GM18858 (cell line): Measurements from ENCODE around the gene CH25H.
"Not testable (repeated sequence)": the region's sequence is repeated elsewhere in the genome, so short reads cannot be mapped to it uniquely, and the experiment has no call there.

Source experiments
- ATAC-seq: cut with Tn5 transposase; IDR thresholded peaks from one replicate; pipeline ENCODE4 v1.9.1; 2021; ENCODE audit not compliant: unreplicated experiment

The CH25H gene, protein sequence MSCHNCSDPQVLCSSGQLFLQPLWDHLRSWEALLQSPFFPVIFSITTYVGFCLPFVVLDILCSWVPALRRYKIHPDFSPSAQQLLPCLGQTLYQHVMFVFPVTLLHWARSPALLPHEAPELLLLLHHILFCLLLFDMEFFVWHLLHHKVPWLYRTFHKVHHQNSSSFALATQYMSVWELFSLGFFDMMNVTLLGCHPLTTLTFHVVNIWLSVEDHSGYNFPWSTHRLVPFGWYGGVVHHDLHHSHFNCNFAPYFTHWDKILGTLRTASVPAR

GRCh38 chr10:89207181-89207800 lies at the start of gene CH25H:
Gene CH25H (minus strand): TSS chr10:89207317. CDS start chr10:89207292, 25 bp downstream.
- no peak for ATAC-seq

- no peak for ATAC-seq
These were observed 49.2 kb upstream of the CH25H start for GRCh38 chr10:89256340-89256739.

DNA sequence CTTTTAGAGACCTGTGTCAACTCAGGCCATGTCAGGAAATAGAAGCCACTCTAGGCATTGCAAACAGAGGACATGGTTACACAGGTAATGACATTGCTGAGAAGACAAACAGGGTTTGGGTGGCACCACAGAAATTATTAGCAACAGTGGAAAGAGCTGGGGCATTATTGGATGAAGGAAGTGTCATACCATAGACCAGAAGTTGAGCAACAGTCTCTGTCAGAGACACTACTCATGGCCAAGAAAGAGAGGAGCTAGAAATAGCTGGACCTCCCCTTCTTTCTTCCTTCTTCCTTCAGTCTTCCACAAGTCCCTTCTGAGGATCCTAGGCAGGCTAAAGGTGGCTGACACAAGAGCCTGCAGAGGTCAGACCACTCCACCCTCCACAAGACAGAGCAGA lies 48.7 kb upstream of the CH25H start:
- no peak for ATAC-seq

GRCh38 chr10:89255091-89255579 lies 48.0 kb upstream of the CH25H start:
- not testable (repeated sequence) for ATAC-seq

DNA sequence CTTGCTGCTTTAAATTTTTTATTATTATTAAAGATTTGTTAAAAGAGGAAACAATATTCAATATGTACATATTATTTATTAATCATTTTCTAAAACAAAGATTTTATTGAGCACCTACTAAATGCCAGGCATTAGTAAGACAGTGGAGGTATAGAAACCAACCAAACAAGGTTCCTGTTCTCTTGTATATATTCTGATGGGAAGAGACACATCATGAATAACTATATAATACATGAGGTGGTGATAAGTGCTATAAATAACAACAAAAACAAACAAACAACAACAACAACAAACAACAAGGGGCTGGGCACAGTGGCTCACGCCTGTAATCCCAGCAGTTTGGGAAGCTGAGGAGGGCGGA lies 45.1 kb upstream of the CH25H start:
- ATAC-seq = no peak

DNA sequence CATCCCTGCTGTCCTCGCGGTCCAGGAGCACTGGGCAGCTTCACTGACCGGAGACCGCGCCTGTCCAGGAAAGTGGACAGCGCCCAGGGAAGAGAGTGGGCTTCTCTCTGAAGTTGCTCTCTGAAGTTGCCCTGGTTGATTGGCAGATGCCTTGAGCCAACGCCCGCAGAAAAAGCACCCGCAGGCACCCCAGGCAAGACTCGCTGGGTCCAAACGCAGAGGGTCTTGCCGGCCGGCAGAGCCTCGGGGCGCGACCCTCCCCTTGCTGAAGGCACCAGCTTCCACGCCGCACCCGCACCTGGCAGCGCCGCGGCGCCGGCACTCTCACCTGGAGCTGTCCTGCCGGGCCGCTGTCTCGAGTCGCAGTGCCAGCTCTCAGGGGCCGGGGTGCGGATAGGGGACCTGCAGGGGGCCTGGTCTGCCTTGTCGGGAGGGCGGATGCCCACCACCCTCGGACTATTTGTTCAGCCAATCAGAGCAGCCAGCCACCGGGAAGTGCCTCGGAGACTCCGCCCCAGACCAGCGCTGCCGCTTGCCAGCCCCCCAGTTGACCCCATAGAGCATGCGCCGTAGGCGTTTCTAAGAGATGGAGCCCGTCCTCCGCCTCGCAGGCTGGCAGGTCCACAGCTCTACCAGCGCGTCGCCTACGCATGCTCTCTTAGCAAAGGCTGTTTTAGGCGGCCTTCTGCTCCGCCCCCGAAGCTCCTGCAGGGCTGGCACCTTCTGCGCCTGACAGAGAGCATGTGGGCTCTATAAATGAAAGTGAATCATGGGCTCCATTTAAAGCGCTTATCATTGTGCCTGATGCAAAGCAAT lies 44.5 kb upstream of the CH25H start, which contains the start of gene LIPA:
LIPA (minus strand) TSS at position 367 of the 816 bp plus-strand sequence. CDS start 4,127 bp downstream, outside the sequence.
- ATAC-seq = peak; percentile 79

DNA sequence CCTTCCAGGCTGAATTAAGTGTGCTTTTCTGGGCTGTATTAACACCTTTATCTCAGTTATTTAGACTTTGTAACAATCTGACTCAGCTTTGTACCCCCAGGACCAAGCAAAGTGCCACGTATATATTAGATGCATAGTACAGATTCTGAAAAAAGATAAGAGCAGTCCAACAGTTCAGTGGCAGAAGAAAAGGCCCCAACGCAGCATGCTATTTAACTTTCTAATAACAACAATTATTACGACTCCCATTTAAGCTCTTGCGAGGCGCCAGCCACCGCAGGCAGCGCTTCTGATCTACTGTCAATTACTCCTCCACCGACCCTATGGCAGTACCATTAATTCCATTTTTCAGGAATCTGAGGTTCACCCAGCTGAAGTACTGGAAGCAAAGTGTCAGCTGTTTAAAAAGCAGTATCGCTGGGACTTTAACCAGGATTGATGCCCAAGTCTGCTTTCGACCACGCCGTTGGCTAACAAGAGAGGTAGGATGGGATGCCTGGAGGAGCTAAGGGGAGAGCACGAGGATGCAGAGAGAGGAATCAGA lies 43.8 kb upstream of the CH25H start:
- ATAC-seq = no peak

DNA sequence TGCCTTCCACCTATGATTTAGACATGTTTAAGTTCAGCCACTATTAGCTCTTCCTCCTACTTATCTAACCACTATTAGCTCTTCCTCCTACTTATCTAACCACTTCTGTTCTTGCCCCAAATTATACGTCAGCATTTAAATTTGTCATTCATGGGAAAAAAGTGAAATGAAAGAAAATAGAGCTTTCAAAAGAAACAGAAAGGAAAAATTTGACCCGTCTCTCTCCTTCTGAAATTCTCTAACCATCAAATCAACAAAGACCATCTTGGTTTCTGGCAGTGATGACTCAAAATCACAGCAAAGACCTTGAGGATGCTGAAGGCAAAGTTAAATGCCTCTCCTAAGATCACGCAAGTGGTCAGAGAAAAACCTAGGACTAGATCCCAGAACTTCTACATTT lies 41.9 kb upstream of the CH25H start:
- no peak for ATAC-seq

- not testable (repeated sequence) for ATAC-seq
These were observed 40.5 kb upstream of the CH25H start for GRCh38 chr10:89247623-89248022.

DNA sequence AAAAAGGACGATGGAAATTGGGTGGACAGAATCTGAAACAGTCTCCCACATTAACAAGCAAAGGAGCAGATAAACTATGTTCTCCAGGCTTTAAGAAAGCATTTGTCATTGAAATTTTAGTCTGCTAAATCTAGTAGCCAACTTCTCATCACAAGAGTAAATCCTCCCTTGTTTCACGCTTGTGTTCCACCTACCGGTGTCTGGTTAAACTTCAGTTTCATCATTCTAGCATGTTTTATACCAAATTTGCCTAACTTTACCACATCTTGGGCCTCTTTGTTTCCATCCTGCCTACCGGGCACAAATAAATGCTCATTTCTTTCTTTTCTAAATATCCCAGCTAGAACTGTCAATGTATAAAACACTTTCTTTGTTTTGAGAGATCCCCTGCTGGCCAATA lies 38.7 kb upstream of the CH25H start:
- peak; percentile 42 for ATAC-seq

- ATAC-seq = no peak
These were observed 35.9 kb upstream of the CH25H start for GRCh38 chr10:89242840-89243568.

DNA sequence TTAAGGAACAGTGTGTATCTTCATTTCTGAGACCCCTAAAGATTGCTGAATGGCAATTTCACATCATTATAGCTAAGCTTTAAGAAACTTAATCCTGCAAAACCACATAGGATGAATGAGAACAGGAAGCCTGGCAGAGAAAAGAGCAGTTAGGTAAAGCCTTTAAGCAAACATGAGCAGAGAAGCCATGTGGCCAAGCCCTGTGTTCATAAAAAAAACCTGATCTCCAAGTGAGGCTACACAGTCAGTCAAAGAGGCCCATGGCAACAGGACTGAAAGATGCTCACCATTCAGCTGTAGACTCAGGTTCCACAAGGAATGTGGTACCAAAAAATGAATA lies 35.2 kb upstream of the CH25H start:
- no peak for ATAC-seq

DNA sequence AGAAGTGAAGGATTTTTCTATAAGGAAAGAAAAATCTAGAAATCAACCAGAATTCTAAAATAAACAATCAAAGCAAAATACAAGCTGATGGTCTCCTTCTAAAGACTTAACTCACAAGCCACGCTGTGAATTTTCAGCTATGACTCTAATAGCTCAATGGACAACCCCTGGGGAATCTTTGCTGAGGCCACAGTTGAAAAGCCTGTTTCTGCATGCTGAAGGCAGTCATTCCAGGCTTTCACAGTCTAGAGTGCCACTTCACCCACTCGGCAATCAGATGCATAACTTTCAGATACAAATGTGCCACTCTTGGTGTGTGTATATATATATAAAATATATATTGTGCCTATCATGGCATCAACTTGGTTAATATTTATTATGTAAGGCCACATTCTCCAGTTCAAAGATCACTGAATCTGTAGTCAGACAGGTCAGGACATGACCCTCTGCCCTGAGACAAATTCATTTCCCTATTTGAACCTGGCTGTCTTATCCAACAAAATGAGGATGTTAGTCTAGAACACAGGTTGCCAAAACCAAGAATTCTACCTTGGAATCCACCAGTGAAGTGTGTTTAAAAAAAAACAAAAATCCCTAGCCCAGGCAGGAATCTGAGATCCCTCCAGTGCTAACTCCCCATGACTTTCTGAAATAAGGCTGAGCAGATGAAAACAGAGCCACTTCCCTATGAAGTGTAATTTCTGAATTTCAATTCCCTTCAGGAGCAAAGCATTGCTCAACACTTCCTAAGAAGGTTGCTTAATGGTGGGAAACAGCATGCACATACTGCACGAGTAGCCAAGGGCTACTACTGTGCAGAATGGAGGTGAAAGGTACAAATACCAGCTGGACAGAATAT lies 34.6 kb upstream of the CH25H start:
- no peak for ATAC-seq

DNA sequence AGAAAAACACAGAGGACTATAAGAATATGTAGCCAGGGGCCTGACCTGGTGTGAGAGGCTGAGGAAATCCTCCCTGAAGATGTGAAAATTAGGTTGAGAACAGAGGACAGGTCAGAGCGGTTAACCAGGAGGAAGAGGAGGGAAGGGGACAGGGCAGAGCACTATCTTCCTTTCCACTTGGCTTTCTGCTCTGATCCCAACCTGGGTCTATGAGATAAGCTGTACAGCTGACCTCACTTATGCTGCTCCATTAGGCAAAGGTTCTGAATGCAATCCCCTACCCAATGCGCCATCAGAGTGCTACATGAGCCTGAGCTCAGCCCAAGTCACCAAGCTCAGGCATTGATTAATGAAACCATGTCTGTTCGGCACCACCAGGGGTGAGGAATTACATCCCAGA lies 33.9 kb upstream of the CH25H start:
- no peak for ATAC-seq

- ATAC-seq = no peak
These were observed 33.4 kb upstream of the CH25H start for GRCh38 chr10:89240519-89240918.

DNA sequence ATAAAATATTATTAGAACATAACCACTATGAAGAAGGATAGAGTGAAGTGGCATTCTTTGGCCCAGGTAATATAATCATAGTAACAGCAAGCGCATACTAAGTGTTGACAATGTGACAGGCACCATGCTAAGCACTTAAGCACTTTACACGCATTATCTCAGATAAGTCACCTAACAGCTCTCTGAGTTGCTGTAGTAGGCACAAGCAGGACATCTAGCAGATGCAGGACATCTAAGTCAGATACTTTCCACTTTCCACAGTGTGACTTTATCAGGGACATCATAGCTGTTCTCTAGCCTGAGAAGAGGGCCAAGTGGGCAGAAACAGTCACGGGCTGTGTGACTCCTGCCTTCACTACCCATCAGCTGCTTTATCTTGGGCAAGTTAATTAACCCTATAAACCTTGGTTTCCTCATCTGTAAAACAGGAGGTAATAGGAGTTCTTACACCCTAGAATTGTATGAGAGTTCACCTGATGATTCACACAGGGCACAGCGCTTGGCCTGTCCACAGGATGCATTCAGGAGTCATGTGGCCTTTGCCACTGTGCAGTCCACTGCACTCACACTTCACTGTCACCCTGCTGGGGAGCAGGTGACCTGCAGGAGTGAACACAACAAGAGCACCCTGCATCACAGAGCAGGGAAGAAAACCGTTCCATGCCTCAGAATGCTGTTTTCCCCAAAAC lies 32.0 kb upstream of the CH25H start:
- ATAC-seq = no peak

DNA sequence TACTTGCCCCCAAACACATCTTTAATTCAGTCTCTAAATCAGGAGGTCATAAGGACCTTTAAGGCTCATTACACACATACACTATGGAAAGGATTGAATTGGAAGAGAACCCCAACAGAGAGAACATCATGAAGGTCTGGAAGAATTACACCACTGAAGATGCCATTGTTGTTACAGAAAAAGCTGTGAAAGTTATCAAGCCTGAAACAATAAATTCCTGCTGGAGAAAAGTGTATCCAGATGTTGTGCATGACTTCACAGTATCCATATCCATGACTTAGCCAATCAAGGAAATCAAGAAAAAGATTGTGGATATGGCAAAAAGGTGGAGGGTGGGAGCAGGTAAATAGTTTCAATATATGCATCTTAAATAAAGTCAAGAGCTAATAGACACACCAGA lies 30.7 kb upstream of the CH25H start:
- no peak for ATAC-seq

DNA sequence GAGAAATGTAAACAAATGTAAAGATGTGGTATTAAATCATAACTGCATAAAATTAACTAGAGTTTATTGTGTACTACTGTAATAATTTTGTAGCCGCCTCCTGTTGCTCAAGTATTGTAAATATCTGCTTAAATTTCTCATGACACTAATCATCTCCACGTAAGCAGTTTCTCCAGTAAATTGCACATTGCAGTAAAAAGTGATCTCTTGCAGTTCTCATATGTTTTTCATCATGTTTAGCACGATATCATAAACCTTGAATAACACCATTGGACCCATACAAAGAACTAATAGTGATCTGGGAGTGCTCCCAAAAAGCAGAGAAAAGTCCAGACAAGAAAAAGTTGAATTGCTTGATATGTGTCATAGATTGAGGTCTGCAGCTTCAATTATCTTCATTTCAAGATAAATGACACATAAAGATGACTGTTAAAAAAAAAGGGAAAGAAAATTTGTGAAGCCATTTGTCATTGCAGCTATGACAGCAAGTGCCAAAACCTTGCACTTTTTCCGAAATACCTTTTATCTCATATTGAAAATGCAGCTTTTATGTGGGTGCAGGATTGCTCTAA lies 29.2 kb upstream of the CH25H start:
- ATAC-seq = no peak
